Coronary artery (tissue), 2 donors: Measurements from ENCODE around the gene DOCK11.
A peak's percentile ranks its signal among the peaks of the same experiment; 100 is the strongest.

ENCODE experiments used
- DNase-seq: peaks from one replicate; pipeline ENCODE4 v3.0.0-alpha.2; 2017; ENCODE audit warnings: low spot score
- H3K27ac ChIP-seq, 2 donors: fragments of 200-600 bp; sonication (generic); one replicate each; pipeline ENCODE4 v1.5.1; 2016 to 2019
- H3K4me3 ChIP-seq: fragments of 200-600 bp; sonication (generic); 2 replicates; pipeline ENCODE4 v1.5.1; 2016; ENCODE audit warnings: mild to moderate bottlenecking, moderate library complexity
- CTCF ChIP-seq: fragments of 200-600 bp; sonication (generic); IDR thresholded peaks from one replicate; pipeline ENCODE4 v1.5.1; 2019; ENCODE audit warnings: antibody characterized with exemption

The DOCK11 gene

GRCh38 chrX:118596390-118596789 lies 100.8 kb downstream of the DOCK11 start:
- Histone ChIP-seq H3K27ac (peak overlapping the region in 1 of 2 donors; percentile 38), H3K4me3 (peak overlapping the region; percentile 17)
- TF ChIP-seq CTCF = no peak
- no peak for DNase-seq

GRCh38 chrX:118603981-118604380 lies 108.4 kb downstream of the DOCK11 start:
- no peak for DNase-seq
- H3K4me3 ChIP-seq = no peak overlapping the region
- peak overlapping the region in 1 of 2 donors; percentile 21 for H3K27ac ChIP-seq
- TF ChIP-seq CTCF = peak; percentile 57

GRCh38 chrX:118612290-118612689 lies 116.7 kb downstream of the DOCK11 start:
- no peak for DNase-seq
- no peak overlapping the region for H3K4me3 ChIP-seq
- TF ChIP-seq CTCF = no peak
- no peak overlapping the region for H3K27ac ChIP-seq

- Histone ChIP-seq H3K27ac (no peak overlapping the region), H3K4me3 (no peak overlapping the region)
- TF ChIP-seq CTCF = no peak
Measured at GRCh38 chrX:118614150-118614549, 118.5 kb downstream of the DOCK11 start.

GRCh38 chrX:118615141-118615540 lies 119.5 kb downstream of the DOCK11 start:
- DNase-seq = no peak
- no peak overlapping the region for H3K27ac ChIP-seq

More at GRCh38 chrX:118614150-118614549, 118.5 kb downstream of the DOCK11 start:
- no peak for DNase-seq

GRCh38 chrX:118621081-118621759 lies 125.6 kb downstream of the DOCK11 start:
- no peak overlapping the region for H3K27ac ChIP-seq
- no peak for TF ChIP-seq CTCF
- no peak overlapping the region for H3K4me3 ChIP-seq
- no peak for DNase-seq

More at GRCh38 chrX:118615141-118615540, 119.5 kb downstream of the DOCK11 start:
- TF ChIP-seq CTCF = no peak
- H3K4me3 ChIP-seq = no peak overlapping the region

- no peak for TF ChIP-seq CTCF
- no peak overlapping the region for H3K27ac ChIP-seq
- H3K4me3 ChIP-seq = no peak overlapping the region
- DNase-seq = no peak
Measured at GRCh38 chrX:118623062-118623461, 127.4 kb downstream of the DOCK11 start.
